ENCODE results near the gene STRN4.

- TF ChIP-seq CTCF (IDR thresholded peaks at IDR 0.05) (no peak), POLR2A (IDR thresholded peaks at IDR 0.05) (no peak)
Measured at GRCh38 chr19:46716672-46717033, 29.6 kb downstream of the STRN4 start.

All from esophagus squamous epithelium (tissue), 4 donors.